HG03442 (cell line): ENCODE data around the gene PLAC1.

ENCODE experiments used
- ATAC-seq: cut with Tn5 transposase; IDR thresholded peaks from one replicate; pipeline ENCODE4 v1.9.1; 2021; ENCODE audit warnings: mild to moderate bottlenecking, moderate library complexity; ENCODE audit not compliant: unreplicated experiment

Gene PLAC1, protein sequence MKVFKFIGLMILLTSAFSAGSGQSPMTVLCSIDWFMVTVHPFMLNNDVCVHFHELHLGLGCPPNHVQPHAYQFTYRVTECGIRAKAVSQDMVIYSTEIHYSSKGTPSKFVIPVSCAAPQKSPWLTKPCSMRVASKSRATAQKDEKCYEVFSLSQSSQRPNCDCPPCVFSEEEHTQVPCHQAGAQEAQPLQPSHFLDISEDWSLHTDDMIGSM

DNA sequence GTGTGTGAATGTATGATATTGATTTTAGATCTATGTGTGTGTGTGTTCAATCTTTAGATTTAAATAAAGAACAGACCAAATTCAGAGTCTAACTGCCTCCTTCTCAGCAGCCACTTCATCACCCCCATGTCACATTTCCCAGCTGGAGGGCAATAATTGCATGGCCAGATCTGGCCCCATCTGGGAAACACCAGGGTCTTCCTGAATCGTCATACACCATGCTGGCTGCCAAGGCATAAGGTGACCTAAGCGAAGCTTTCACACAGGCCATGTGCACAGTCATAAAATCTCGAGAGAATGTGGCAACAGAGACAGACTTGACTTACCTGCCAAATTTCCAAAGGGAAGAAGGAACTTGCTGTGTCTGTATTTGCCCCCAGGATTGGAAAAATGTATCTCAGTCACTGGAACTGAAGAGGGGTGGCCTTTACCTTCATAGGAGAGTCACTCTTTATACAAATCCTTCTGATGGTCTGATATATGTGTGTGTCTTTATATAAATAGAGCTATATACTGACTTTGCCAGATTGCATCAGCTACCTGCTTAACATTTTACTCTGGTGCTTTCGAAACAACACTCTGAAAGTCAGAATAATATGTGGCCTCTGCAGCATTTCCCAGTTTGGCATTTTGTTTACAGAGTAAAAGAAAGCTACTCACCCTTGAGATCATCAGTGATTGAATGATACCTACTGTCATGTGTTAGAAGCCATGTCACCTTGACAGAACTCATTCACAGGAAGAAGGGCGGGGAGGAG is at the start of gene PLAC1:
TSS of gene PLAC1 (minus strand) at position 470 of the 758 bp plus-strand sequence. CDS start 91,789 bp downstream, outside the sequence.
- ATAC-seq, result no peak

DNA sequence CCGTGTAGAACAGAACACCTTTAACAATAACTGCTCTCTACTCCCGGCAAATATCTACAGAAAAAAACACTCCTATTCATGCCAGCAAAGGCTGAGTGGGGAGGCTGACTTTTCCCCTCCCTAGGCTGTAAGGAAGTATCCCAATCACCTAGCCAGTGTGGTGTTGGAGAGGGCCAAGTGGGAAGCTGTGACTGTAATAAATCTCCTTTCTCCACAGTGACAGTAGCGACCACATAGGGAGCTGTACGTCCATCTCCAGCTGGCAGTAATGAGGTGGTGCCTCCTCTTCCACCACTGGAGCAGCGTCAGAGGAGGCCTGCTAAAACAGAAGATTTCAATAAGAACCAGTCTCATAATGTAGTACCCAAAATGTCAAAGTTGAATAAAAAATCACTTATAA is 47.9 kb upstream of the PLAC1 start:
- no peak for ATAC-seq

DNA sequence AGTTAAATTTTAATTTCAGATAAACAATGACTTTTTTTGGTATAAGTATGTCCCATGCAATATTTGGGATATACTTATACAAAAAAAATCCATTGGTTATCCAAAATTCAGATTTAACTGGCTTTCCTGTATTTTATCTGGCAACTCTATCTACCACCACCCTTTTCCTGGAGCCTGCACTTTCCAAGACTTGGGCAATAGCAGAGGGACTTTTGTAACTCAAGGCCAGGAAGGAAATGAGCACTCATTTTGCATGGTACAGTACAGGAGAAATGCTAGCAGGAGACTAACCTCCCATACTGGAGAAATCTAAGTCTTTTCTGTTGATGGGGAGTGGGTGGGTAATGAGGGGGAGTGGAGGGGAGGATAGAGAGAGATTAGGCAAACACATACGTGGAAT is 37.7 kb upstream of the PLAC1 start:
- no peak for ATAC-seq

DNA sequence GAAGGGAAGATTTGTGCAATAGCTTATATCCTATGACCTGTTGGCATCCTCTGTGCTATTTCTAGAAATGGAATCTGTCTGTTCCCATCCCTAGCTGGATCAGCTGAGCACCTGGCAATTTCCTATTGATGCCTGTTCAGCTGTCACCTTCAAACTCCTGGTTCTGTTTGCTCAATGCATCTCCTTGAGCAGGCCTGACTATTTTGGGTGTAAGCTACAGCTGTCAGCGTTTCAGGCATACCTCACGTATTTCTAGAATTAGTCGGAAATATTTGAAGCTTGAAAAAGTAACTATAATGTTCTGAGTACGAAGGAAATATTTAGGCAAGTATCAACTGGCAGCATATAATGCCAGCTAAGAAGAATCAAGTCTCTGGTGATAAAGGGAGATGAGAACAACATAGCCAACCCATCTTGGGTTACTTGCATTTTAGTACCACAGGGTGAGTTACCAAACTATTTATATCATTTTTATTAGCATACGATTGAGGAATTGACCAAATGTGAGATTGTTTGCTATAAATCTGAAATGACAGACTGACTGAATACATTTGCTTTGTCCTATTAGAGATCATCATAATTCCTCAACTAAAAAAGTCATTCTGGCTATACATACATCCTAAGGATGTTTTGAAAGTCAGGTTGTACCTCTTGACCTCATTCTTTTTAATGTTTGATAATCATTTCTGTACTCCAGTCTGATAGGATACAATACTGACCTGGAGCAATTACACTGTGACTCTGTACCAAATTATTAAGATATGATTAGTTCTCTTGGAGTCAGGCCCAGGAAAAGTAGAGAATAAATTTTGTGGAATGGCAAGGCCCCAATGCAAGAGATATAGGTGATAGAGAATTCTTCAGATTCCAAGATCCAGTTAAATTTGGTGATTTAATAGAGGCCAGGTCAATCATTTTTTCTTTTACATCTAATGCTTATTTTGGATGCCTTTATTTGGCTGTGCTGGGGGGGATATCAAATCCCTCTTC is 36.4 kb upstream of the PLAC1 start:
- no peak for ATAC-seq

DNA sequence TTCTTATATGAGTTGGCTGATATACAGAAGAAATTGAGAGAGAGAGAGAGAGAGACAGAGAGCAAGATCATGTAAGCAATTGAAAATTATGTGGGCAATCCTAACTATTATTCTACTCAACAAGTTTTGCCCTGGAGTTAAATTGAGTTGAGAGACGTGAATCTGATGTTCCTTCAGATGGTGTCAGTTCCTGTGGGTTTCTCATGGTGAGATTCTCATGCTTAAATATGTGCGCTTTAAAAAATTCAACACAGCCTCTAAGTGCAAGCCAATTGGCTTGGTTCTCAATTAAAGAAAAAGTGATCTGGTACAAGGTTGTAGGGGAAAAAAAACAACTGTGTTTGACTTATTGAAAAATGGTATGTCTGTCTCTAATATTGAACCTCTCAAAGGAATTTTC is 35.4 kb upstream of the PLAC1 start:
- no peak for ATAC-seq

DNA sequence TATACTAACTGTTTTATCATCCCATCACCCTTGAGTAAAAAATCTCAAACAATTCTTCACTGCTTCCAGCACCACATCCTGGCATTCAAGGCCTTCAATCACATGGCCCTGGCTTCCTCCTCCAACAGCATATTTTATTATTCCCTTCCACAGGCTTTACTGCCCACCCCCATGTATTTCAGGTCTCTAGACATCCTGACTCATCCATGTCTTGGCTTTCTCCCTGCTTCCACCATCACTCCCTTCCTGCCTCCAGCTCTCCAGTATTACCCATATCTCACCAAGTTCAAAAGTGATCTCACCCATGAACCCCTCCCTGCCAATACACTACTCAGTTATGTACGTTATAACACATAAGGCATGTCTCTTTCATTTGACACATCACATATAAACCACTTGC is 34.7 kb upstream of the PLAC1 start:
- ATAC-seq, result no peak

DNA sequence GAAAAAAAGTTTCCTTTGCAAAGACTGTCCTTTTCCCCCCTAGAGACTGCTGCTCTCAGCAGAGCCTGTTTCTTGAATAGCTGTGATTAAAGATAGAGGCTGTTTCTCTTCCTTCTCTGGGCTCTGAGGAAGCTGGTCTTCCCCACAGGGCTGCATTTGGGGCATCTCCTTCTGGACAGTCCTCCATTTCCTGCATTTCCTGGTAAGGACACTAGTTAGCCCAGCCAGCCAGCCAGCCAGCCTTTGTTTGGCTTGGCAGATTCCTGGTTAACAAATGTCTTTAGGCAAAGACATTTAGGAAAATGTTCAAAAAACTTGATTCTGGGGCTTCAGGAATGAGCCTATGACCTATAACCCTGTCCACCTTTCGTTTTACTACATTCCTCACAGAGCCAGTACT is 34.0 kb upstream of the PLAC1 start:
- no peak for ATAC-seq

DNA sequence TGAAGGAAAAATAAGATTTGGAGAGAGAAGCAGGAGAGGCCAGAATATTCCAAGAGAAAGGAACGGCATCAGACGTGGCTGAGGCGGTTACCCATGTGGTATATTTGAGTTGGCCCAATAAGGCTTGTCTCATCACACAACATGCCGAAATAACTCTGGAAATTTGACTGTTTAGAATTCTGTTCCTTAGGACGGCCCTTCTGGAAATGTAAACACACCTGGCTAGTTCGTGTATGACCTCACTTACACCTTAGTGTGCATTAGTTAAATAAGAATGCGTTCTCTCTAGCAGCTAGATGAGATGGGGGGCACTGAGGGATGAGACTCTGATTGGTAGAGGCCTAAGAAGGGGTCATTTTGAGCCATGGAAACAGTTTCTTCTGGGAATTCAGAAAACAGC is 33.2 kb upstream of the PLAC1 start:
- ATAC-seq, result no peak

DNA sequence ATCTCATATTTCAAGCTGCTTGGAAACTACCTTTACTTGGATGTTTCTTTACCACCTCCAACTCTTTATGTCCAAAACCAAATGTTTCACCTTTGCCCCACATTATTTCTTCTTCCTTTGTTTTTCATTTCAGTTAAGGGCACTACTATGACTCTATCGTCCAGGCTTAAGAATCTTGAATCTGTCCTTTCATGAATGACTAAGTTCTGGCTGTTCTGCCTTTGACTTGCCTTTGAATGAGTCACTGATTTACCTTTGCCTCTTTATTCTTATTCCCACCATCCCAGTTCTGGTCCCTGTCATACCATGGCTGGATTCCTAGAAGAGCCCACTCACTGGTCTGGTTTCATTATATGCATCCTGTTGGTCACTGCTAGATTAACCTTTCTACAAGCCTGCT is 30.6 kb upstream of the PLAC1 start:
- ATAC-seq, result no peak

DNA sequence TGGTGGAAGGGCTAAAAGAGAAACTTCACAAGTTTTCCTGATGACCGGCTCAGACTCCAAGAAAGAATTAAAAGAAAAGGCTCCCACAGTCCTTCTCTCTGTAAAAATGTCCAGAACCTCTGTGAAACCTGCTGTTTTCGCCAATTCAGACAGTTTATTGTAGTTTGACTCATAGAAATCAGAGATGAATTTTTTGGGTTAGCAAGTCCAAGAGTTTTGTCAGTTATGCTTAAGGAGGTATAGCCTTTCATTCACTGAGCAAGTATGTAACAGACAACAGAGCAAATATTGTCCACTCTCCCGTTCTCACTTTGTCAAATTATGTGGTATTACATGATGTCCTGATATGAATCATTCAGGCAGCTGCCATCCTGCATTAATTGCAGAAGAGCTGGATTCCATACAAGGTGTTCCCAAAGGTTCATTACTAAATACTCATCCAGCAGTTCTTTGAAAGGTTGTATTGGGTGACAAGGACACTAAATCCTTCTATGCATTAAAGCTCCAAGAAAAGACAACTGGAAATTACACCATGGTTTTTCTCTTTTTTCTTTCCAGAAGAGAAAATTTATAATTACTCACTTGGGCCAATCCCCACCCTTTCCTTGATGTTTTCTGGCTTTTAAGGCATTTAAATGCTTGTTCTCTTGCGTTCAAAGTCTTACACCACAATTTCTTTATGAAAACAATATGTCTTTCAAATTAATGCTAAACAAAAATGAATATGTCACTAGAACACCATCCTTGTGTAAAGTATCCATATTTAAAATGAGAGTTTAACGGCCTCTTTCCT is 30.0 kb upstream of the PLAC1 start:
- ATAC-seq, result no peak

DNA sequence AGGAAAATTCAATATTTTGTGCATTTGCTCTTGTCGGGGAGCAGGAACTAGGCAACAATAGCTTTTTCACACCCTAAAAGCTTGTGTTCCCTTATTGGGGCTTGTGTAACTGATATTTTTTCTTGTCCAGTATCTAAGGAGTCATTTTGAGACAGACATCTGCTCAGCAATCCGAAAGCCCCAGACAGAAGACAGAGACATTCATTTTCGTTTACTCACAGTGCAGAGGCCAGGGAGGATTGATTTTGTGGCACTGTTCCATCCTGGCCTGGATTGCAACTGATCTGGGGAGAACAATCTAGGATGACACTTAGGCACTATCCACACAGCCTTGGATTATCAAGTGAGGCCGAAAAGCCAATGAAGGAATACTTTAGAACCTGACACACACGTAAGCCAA is 27.4 kb upstream of the PLAC1 start:
- no peak for ATAC-seq

DNA sequence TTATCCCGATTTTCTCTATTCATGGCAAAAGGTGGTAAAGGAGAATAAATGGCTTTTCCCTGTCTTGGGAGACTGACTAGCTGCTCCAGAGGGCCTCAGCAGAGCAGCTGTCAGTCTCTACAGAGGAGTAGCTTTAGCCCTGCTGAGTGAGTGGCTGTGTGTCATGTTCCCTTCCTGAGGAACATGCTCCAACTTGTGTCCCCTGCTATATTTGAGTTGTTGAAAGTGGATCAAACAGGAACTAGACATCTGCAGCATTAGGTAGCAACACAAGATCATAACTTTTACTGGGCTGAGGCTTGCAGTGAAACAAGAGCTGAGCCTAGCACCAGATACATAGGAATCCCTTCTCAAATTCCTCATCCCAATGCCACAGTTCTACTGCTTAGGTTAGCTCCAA is 26.7 kb upstream of the PLAC1 start:
- ATAC-seq, result no peak

DNA sequence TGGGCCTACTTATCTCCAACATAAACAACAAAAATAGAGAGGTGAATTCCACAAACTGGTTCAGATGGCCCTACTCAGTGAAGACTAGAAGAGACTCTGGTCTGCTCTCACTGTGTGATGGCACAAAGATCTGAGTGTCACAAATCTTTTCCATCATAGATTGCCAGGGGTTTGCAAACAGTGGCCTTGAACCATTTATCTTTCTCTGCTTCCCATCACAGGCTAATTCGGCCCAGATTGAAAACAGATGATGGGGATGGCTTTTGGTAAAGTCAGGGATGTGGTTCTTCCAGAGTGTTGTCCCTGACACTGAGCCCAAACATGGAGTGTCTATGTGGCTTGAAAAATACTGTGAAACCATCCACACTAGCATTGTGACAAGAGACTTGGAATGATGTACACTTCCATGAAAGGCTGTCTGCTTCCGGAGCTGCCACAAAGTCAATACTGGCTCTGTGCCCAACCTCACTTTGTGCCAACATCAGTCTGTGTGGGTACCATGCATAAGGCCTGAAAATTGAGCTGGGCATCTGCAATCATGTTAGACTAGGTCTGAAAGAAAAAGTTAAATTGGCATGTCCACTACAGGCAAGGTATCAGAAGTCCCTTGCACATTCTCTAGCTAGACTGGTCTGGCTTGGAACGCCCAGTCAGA is 25.2 kb upstream of the PLAC1 start:
- no peak for ATAC-seq

DNA sequence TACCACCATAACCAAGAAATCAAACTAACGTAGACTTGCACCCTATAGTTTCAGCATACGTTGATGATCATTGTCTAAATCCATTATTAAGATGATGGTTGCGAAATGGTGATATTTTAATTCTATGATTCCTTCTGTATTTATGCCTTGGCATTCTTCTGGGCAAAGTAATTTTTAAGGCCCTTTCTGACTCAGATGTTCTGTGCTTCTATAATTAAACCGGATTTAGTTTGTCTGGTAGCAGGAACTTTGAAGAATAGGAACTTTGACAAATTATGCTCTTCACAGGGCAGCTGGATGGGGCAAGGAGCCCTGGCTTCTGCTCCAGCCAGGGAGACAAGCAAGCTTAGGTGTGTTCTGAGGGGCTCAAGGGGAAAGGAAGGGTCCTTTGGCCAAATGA is 23.8 kb upstream of the PLAC1 start:
- no peak for ATAC-seq

DNA sequence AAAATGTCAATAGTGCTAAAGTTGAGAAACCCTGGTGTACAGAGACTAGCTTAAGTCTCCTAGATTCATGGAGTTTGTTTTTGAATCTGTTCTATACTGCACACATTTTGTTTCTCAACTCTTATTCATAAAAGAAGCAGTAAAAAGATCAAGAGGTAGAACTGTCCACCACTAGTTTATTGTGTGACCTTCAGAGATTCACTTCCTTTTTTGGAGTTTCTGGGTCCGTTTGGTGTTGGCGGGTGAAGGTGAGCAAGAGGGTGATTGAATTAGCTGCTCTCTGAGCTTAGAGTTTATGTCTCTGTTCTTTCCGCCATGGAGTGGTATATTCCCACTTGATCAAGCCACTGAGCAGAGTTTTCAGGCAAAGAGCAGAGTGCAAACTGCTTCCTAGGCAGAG is 21.4 kb upstream of the PLAC1 start:
- ATAC-seq, result no peak

DNA sequence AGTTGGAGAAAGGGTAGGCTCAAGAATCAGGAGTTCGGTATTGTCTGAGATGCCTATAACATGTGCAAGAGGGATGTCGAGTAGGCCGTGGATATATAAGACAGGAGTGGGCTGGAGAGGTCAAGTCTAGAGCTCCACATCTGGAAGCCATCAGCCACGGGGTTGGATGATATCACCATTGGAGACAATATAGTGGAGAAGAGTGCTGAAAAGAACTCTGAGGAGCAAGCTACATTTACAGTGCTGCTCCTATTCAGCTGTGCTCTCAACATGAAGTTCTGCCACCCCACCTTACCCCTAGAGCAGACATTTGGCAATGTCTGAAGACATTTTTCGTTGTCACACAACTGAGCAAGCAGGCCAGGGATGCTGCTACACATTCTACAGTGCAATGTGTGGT is 20.9 kb upstream of the PLAC1 start:
- ATAC-seq, result no peak

DNA sequence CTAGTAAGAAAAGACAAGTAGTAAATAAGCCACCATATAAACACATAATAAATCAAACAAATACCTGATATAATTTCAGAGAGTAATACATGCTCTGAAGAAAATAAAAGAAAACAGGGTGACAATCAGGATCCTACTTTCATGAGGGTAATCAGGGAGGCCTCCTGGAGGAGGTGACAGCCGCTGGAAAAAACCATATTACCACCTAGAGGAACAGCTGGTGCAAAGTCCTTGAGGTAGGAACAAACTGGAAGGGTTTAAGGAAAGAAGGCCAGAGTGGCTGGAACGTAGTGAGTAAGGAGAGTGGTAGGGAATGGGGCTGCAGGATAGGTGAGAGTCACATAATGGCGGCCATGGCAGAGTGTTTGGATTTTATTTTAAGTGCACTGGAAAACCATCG is 19.1 kb upstream of the PLAC1 start:
- no peak for ATAC-seq

DNA sequence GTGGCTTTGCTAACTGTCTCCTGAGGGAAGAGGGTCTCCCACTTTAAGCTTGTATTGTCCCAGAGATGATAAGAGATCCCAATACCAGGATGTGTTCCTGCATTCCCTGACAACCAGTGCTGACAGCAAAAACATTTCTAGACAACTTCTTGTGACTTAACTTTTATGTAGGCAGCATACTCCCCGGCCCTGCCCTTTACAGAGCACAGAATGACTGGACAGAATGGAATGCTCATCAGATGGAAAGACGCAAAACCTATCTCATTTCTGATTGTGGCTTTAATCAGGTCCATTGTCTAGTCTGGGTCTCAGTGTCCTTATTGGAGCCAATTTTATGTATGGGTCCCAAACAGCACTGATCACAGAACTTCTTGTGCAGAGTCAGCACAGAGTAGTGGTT is 18.2 kb upstream of the PLAC1 start:
- ATAC-seq, result no peak

DNA sequence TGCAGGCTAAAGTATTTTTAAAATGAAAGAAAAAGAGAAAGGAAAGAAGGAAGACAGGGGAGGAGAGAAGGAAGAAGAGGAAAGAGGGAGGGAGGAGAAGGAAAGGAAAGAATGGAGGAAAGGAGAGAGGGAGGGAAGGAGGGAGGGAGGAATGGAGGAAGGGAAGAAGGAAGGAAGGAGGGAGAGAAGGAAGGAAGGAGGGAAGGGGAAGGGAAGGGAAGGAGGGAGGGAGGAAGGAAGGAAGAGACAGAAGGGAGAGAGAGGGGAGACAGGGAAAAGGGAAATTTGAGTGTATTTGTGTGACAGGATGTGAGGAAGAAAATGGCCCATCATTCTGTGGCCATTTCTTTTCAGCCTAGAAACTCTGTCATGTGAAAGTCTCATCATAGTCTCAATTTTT is 14.9 kb upstream of the PLAC1 start:
- ATAC-seq, result no peak

DNA sequence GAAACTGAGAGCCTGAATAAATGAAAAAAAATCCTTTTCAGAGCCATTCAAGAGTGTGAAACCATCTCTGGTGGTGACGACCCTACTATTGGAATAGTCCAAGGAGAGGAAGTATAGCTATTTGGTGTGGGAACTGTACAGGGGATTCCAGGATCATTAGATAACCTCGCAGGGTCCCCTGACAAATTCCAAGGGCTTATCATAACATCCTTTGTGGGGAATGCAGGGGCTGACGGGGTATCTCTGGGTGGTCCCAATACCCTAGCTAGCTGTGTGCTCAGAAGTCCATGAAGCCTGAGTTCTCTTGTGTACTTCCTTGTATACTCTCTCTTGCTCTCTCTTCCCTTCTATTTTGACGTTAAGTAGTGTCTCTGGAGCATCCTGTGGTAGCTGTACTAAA is 13.8 kb upstream of the PLAC1 start:
- ATAC-seq, result no peak
